ENCODE results near the gene CXXC5. TPM values are rescaled to one million over a fixed set of nuclear protein-coding genes. Genes with fewer than 3 reads are reported as not detected.

The CXXC5 gene
- total RNA-seq, 6 donors from 2014 or later, result 25.7 to 39.5 (median 33.0) TPM

- Histone ChIP-seq H3K4me1 (peaks cover 17 to 42% (median 32%) of the 10 kb centered on the region in 4 donors), H3K36me3 (no peaks in the 10 kb centered on the region)
Measured at GRCh38 chr5:139644001-139644456, 4.1 kb upstream of the CXXC5 start.

DNA sequence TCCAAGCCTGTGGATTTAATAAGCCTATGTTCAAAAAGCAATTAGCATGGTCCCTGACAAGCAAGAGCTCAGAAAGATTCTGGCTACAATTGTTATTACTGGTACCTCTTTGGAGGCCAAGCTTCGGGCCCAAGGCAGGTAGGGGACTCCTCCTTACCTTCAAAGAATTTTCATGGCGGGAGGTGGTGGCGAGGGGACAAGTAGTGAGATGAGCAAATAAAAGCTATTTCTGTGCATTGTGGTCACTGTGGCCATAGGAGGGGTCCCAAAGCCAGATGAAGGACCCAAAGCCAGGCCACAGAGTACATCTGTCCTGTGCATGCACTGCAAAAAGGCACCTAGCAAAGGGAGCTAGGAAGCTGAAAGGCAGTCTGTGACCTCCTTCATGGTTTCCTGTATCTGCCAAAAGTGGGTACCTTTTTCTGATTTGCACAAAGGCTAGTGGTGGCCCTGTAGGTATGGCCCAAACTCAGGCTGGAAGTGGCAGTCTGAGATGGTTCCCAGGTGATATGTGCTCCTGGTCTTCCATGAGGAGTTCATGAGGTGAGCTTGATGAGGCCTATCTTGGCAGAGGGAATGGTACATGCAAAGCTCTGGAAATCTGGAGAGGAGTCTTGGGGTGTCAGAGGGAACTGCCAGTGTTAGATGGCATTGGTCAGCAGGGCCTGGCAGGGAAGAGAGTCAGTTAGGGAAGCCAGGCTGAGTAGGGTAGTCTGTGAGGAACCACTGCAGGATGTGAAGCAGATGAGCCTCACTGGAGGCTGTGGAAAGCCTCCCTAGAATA is 3.3 kb upstream of the CXXC5 start:
- WGBS, 2 donors, result 91 to 95% methylated on average over 3 of the region's 3 CpGs
- H3K4me3 ChIP-seq, result no peak overlapping the region
- H3K4me1 ChIP-seq, result peaks cover 22 to 48% (median 37%) of the 10 kb centered on the region in 4 donors
- no peaks in the 10 kb centered on the region for H3K36me3 ChIP-seq
- no peak for TF ChIP-seq POLR2AphosphoS5 (IDR thresholded peaks at IDR 0.05)
- no peak for TF ChIP-seq POLR2A (IDR thresholded peaks at IDR 0.05)
- TF ChIP-seq CTCF (IDR thresholded peaks at IDR 0.05), result no peak
- TF ChIP-seq EP300 (IDR thresholded peaks at IDR 0.05), result no peak
- peaks cover 0 to 1% (median 0%) of the 10 kb centered on the region in 4 donors for H3K27me3 ChIP-seq
- ATAC-seq (ENCODE audit: low FRiP score in 2 of 2) (no peak), DNase-seq (peak in 1 of 2 donors; percentile 18)
- H3K27ac ChIP-seq, result no peak overlapping the region
- no peaks in the 10 kb centered on the region for H3K9me3 ChIP-seq

More at GRCh38 chr5:139644001-139644456, 4.1 kb upstream of the CXXC5 start:
- Histone ChIP-seq H3K27ac (peak overlapping the region in 1 of 4 donors; percentile 58), H3K27me3 (no peaks in the 10 kb centered on the region), H3K4me3 (no peak overlapping the region), H3K9me3 (no peaks in the 10 kb centered on the region)
- DNase-seq (peak in 1 of 2 donors; percentile 18), ATAC-seq (ENCODE audit: low FRiP score in 2 of 2) (no peak)
- no peak for TF ChIP-seq POLR2AphosphoS5 (IDR thresholded peaks at IDR 0.05)
- TF ChIP-seq POLR2A (IDR thresholded peaks at IDR 0.05), result no peak
- TF ChIP-seq EP300 (IDR thresholded peaks at IDR 0.05), result no peak
- TF ChIP-seq CTCF (IDR thresholded peaks at IDR 0.05), result no peak
- WGBS, 2 donors, result 50 to 87% methylated on average over 1 to 5 of the region's 5 CpGs

DNA sequence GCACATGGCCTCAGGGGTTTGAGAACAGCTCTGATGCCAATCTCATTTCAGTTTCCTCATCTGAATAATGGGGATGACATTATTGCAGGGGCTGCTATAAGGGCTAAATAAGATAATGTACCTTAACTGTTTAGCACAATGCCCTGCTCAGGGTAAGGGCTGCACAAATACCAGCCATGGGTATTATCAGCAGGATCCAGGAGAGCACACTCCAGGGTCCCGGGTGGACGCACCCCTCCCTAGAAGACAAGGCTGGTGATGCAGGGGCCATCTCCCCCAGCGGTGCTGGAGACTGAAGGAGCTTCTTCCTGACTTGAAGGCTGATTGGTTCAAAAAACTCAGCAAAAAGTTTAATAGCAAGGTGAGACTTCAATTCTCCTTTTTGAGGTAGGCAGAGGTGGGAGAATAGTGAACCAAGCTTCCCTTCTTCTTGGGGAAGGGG is 2.7 kb upstream of the CXXC5 start:
- H3K4me1 ChIP-seq, result peaks cover 27 to 54% (median 44%) of the 10 kb centered on the region in 4 donors
- ATAC-seq (ENCODE audit: low FRiP score in 2 of 2) (no peak), DNase-seq (peak in 1 of 2 donors; percentile 9)
- no peaks in the 10 kb centered on the region for H3K36me3 ChIP-seq
- no peaks in the 10 kb centered on the region for H3K9me3 ChIP-seq
- TF ChIP-seq POLR2AphosphoS5 (IDR thresholded peaks at IDR 0.05) (no peak), EP300 (IDR thresholded peaks at IDR 0.05) (no peak), POLR2A (IDR thresholded peaks at IDR 0.05) (no peak), CTCF (IDR thresholded peaks at IDR 0.05) (no peak)
- no peak overlapping the region for H3K27ac ChIP-seq
- 91% methylated on average over 3 of the region's 3 CpGs; no CpG with 5 or more reads in 1 of the 2 donors for WGBS, 2 donors
- H3K4me3 ChIP-seq, result no peak overlapping the region
- peaks cover 0 to 7% (median 0%) of the 10 kb centered on the region in 4 donors for H3K27me3 ChIP-seq

- no peak for ATAC-seq (ENCODE audit: low FRiP score in 2 of 2)
- no peaks in the 10 kb centered on the region for H3K36me3 ChIP-seq
- no peak for TF ChIP-seq CTCF (IDR thresholded peaks at IDR 0.05)
- TF ChIP-seq POLR2AphosphoS5 (IDR thresholded peaks at IDR 0.05), result no peak
- no peak for TF ChIP-seq EP300 (IDR thresholded peaks at IDR 0.05)
- no peak for TF ChIP-seq POLR2A (IDR thresholded peaks at IDR 0.05)
Measured at GRCh38 chr5:139646111-139646510, 2.0 kb upstream of the CXXC5 start.

More at GRCh38 chr5:139646111-139646510, 2.0 kb upstream of the CXXC5 start:
- 94 to 100% methylated on average over 3 of the region's 3 CpGs for WGBS, 2 donors
- peaks cover 0 to 7% (median 0%) of the 10 kb centered on the region in 4 donors for H3K27me3 ChIP-seq
- H3K9me3 ChIP-seq, result no peaks in the 10 kb centered on the region
- peaks cover 34 to 60% (median 50%) of the 10 kb centered on the region in 4 donors for H3K4me1 ChIP-seq
- DNase-seq, result peak in 1 of 2 donors; percentile 15
- H3K27ac ChIP-seq, result no peak overlapping the region
- no peak overlapping the region for H3K4me3 ChIP-seq
